Activated naive CD4-positive, alpha-beta T cell (primary cell): Measurements from ENCODE around the gene CORO7.
A peak's percentile ranks its signal among the peaks of the same experiment; 100 is the strongest.

Experiments used
- DNase-seq, 4 experiments: peaks; one replicate each; lab custom pipeline; 2025; lab: John Stamatoyannopoulos, UW

The CORO7 gene

GRCh38 chr16:4416200-4417032 lies at the start of gene CORO7:
TSS of gene CORO7 (minus strand) at chr16:4416596. CDS start at chr16:4416518, 78 bp downstream.
- DNase-seq: peak; percentile 95 to 99 (median 97)

DNA sequence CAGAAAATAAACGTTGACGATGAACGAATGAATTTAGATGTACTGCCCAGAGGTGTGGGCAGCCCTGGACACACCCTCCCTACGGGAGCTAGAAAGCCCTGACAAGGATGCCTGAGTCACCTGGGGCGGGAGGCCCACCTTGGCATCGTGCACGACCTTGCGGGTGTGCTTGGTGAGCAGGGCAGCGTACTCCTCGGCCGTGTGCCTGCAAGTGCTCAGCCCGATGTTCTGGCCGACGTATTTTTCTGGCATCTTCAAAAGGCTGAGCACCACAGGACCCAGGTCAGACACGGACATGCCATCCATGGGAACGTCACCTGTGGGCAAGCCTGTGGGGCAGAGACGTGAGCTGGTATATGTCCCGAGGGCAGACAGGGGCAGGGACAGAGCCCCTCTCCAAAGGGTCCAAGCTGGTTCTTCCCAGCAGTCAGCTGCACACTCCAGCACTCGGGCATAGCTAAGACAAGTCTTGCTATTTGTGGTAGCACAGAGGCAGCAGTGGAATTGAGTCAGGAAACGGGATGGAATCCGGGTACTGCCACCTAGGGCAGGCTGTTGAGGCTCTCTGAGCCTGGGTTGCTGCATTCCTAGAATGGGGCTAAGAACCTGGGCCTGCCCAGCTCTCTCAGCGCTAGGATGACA lies 47.2 kb upstream of the CORO7 start:
- no peak for DNase-seq

- no peak for DNase-seq
These were observed 45.1 kb upstream of the CORO7 start for GRCh38 chr16:4461250-4462085.

GRCh38 chr16:4460936-4461249 lies 44.5 kb upstream of the CORO7 start:
- DNase-seq: no peak

DNA sequence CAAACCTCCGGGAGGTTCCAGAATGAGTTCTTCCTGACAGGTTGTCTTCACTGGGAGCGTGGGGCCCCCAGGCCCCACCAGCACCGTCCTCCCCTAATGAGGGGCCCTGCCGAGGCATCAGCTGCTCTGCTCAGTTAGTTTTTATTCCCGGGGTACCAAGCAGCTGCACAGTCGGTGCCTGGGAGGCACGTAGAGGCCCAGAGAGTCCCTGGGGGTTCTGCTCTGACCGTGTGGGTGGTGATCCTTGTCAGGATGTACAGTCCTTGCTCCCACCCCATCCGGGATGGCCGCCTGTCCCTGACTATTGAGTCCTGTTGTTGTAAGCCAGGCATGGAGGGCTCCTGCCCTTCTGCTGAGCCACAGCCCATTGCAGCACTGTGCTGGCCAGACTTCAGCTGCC lies 39.6 kb upstream of the CORO7 start:
- DNase-seq: no peak

DNA sequence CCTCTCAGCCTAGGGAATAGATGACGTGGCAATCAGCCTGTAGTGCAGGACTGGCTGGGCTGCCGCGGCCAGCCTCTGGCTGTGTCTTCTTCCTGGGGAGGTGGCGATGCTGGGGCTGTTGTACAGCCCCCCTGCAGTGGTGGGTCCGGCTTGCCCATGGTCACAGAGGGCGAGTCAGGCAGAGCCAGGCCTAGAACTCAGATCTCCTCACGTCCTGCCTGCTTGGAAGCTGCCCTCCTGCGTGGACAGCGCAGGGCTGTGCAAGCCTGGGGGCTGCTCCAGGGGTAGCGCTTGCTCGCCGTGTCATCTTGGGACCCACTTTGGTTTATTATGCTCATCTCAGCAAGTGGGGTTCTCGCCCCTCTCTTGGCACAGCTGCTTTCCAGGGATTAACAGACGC lies 38.7 kb upstream of the CORO7 start:
- DNase-seq: no peak

GRCh38 chr16:4454623-4455022 lies 38.2 kb upstream of the CORO7 start:
- DNase-seq: no peak

- no peak for DNase-seq
These were observed 36.3 kb upstream of the CORO7 start for GRCh38 chr16:4452674-4453073.

- no peak for DNase-seq
These were observed 34.6 kb upstream of the CORO7 start for GRCh38 chr16:4450931-4451519.

- DNase-seq: no peak
These were observed 34.0 kb upstream of the CORO7 start for GRCh38 chr16:4450430-4450829.

DNA sequence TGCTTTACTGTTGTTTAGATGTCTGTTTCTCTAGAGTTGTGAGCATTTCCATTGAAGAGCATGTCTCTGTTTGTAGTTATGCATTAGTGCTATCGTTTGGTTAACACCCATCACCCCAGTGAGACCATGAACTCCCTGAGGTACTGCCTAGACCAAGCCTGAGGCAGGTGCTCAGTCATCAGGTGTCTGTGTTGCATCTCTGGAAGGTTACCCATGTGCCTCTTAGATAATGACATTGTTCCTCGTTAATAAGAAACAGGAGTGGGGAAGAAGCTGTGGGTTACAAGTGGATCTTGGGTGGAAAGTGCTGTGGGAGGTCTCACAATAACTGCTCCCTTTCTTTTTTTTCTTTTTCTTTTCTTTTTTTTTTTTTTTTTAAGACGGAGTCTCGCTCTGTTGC lies 27.6 kb upstream of the CORO7 start:
- no peak for DNase-seq

DNA sequence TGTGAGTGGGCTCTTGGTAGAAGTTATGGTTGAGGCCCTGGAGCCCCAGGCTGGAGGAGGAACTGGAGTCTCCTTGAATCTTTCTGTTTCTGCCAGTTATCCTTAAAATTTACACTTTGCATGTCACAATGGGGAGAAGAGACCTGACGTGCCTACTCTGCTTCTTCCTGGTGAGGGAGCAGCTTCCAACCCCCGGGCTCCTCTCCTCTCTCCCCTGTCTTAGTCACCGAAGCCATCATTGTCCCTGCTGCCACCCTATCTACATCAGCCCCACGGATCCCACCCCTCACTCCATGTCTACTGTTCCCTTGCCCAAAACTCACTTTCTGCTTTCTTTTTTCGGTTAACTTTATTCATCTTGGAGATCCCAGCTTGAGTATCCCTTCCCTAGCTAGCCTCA lies 26.9 kb upstream of the CORO7 start:
- no peak for DNase-seq

- no peak for DNase-seq
These were observed 26.0 kb upstream of the CORO7 start for GRCh38 chr16:4442371-4442770.

DNA sequence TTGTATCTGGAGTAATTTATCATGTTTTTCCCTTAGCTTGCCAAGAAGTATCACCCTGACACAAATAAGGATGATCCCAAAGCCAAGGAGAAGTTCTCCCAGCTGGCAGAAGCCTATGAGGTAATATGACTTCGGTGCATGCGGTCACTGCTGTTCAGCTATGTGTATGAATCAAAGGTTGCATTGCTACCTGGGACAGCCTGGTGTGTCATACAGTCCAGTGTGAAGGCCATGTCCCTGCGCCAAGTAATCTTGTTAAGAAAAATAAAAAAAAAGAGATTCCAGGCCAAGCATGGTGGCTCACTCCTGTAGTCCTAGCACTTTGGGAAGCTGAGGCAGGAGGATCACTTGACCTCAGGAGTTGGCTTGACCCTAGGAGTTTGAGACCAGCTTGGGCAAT lies 21.0 kb upstream of the CORO7 start:
- DNase-seq: no peak

- no peak for DNase-seq
These were observed 19.1 kb upstream of the CORO7 start for GRCh38 chr16:4435337-4436067.

DNA sequence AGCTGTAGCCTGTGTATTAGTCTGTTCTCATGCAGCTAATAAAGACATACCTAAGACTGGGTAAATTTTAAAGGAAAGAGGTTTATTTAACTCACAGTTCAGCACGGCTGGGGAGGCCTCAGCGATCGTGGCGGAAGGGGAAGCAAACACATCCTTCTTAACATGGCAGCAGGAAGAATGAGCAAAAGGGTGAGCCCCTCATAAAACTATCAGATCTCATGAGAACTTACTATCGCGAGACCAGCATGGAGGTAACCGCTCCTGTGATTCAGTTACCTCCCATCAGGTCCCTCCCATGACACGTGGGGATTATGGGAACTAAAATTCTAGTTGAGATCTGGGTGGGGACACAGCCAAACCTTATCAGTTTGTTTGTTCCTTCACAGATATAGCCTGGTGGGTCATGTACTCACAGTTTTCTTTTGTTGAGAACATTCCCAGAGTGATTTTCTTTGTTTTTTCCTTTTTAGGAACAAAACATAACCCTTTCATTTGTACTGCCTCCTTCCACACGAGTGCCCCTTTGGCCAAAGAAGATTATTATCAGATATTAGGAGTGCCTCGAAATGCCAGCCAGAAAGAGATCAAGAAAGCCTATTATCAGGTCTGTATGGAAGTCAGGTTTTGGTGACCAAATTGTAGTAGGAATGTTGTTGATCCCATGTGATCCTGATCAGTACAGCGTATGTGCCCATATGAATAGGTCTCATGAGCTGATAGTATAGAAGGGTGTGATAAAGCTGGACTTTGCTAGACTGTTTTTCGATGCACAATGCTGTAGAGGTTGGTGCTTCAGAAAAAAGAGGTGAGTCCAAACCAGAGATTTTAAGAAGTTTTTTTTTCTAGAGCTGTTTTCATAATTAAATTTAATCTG lies 17.8 kb upstream of the CORO7 start:
- no peak for DNase-seq

DNA sequence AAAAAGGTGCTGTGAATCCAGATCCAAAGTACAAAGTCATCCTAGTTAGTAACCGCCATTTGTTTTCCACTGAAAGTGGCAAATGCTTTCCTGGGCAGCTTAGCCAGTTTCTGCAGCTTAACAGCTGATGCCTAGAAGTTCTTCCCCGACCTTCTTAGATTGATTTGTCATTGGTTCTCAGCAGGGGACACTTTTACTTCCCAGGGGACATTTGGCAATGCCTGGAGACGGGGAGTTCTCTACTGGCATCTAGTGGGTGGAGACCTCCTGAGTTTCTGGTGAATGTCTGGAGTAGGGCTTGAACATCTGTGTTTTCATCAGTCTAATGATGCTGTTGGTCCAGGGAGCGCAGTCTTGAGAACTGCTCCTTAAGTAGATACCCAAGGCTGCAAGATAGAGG lies 16.8 kb upstream of the CORO7 start:
- no peak for DNase-seq

GRCh38 chr16:4431023-4431422 lies 14.6 kb upstream of the CORO7 start:
- no peak for DNase-seq

- DNase-seq: no peak
These were observed 12.1 kb upstream of the CORO7 start for GRCh38 chr16:4428500-4428899.

DNA sequence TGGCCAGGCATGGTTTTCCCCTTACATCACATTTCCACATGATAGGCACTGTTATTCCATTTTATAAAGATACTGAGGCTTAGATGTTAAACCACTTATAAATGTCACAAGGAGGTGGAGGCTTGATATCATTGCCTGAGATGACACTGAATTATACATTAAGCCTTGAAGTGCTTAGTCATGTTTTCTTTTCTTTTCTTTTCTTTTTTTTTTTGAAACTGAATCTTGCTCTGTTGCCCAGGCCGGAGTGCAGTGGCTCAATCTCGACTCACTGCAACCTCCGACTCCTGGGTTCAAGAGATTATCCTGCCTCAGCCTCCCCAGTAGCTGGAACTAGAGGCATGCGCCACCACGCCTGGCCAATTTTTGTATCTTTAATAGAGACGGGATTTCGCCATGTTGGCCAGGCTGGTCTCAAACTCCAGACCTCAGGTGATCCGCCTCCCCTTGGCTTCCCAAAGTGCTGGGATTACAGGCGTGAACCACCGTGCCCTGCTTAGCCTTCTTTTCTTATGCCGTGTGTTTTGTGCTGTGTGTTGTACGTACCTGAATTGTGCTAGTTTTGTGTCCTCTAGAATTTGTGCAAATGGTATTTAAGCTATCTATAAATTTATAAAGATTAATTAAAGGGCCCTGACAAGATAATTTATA lies 10.5 kb upstream of the CORO7 start:
- no peak for DNase-seq
